ENCODE measurements around the gene ARSD.
"Not testable (repeated sequence)": the region's sequence is repeated elsewhere in the genome, so short reads cannot be mapped to it uniquely, and the experiment has no call there.

ARSD gene

GRCh38 chrX:2934715-2935710, 5.9 kb upstream of the ARSD start:
- intact Hi-C loops (cut with DNase I) = no loop called here

GRCh38 chrX:2933125-2933900, 4.2 kb upstream of the ARSD start:
- intact Hi-C loops (cut with DNase I) = no loop called here
- DNase-seq = no peak

More at GRCh38 chrX:2934715-2935710, 5.9 kb upstream of the ARSD start:
- DNase-seq = no peak

GRCh38 chrX:2931612-2932011, 2.5 kb upstream of the ARSD start:
- intact Hi-C loops (cut with DNase I) = no loop called here
- DNase-seq = no peak

- intact Hi-C loops (cut with DNase I) = no loop called here
- no peak for DNase-seq
Observed at GRCh38 chrX:2931155-2931554, 2.0 kb upstream of the ARSD start.

- peak in 39 of 42 donors; percentile 6 to 70 (median 34) for DNase-seq
- intact Hi-C loops (cut with DNase I) = no loop called here
Observed at GRCh38 chrX:2928191-2928582, 952 bp downstream of the ARSD start.

GRCh38 chrX:2926664-2927275, 2.4 kb downstream of the ARSD start:
- DNase-seq = no peak

GRCh38 chrX:2926255-2926654, 2.9 kb downstream of the ARSD start:
- intact Hi-C loops (cut with DNase I); DNase-seq: not testable (repeated sequence)

More at GRCh38 chrX:2926664-2927275, 2.4 kb downstream of the ARSD start:
- intact Hi-C loops (cut with DNase I) = no loop called here

GRCh38 chrX:2924151-2924550, 5.0 kb downstream of the ARSD start:
- no peak for DNase-seq
- intact Hi-C loops (cut with DNase I) = no loop called here

GRCh38 chrX:2921750-2922149, 7.4 kb downstream of the ARSD start:
- intact Hi-C loops (cut with DNase I) = no loop called here
- DNase-seq = no peak

- intact Hi-C loops (cut with DNase I) = no loop called here
Observed at GRCh38 chrX:2921193-2921592, 7.9 kb downstream of the ARSD start.

GRCh38 chrX:2917767-2918166, 11.4 kb downstream of the ARSD start:
- intact Hi-C loops (cut with DNase I) = no loop called here
- no peak for DNase-seq

More at GRCh38 chrX:2921193-2921592, 7.9 kb downstream of the ARSD start:
- no peak for DNase-seq

GRCh38 chrX:2913118-2913517, 16.0 kb downstream of the ARSD start:
- no peak for DNase-seq
- intact Hi-C loops (cut with DNase I) = no loop called here

- intact Hi-C loops (cut with DNase I) = no loop called here
- no peak for DNase-seq
Observed at GRCh38 chrX:2910109-2910508, 19.0 kb downstream of the ARSD start.

- no peak for DNase-seq
- intact Hi-C loops (cut with DNase I) = no loop called here
Observed at GRCh38 chrX:2908125-2908685, 20.9 kb downstream of the ARSD start.

GRCh38 chrX:2907295-2907694, 21.8 kb downstream of the ARSD start:
- intact Hi-C loops (cut with DNase I) = no loop called here
- no peak for DNase-seq

GRCh38 chrX:2903366-2903765, 25.8 kb downstream of the ARSD start:
- intact Hi-C loops (cut with DNase I) = no loop called here
- DNase-seq = no peak

GRCh38 chrX:2902841-2903240, 26.3 kb downstream of the ARSD start:
- DNase-seq = no peak
- intact Hi-C loops (cut with DNase I) = no loop called here

- intact Hi-C loops (cut with DNase I) = no loop called here
- DNase-seq = no peak
Observed at GRCh38 chrX:2901367-2902036, 27.6 kb downstream of the ARSD start.
